BJ (cell line): ENCODE results near the gene OXTR. TPM values are rescaled to one million over a fixed set of nuclear protein-coding genes. Genes with fewer than 3 reads are reported as not detected.

ENCODE experiments used
- CTCF ChIA-PET: fragments of 350-600 bp; formaldehyde crosslinking; extraction: SDS; loops from one replicate; lab custom pipeline; 2021; ENCODE audit warnings: antibody characterized with exemption, inconsistent platforms; lab: Yijun Ruan, JAX
- POLR2A ChIA-PET: fragments of 300-600 bp; sonication (Branson Sonifier 250); formaldehyde crosslinking; extraction: SDS; loops from one replicate; lab custom pipeline; 2021; ENCODE audit warnings: antibody characterized with exemption; lab: Charles Lee
- DNase-seq: peaks from one replicate; pipeline ENCODE4 v3.0.0-alpha.2; 2011; ENCODE audit warnings: low read depth
- H3K27me3 ChIP-seq: 2 replicates; pipeline ENCODE4 v1.6.0; 2011; ENCODE audit warnings: low read length; ENCODE audit not compliant: control insufficient read depth, insufficient read depth
- H3K36me3 ChIP-seq: 2 replicates; pipeline ENCODE4 v1.5.1; 2011; ENCODE audit warnings: low read length; ENCODE audit not compliant: control insufficient read depth, insufficient read depth
- H3K4me3 ChIP-seq: 2 replicates; pipeline ENCODE4 v1.5.1; 2011; ENCODE audit warnings: low read depth, mild to moderate bottlenecking, control low read depth, low read length
- CTCF ChIP-seq: IDR thresholded peaks from 2 replicates; pipeline ENCODE4 v1.5.1; 2011; ENCODE audit warnings: low read depth, mild to moderate bottlenecking, control low read depth, inconsistent platforms, low read length, moderate library complexity; ENCODE audit not compliant: insufficient read depth
- polyA plus RNA-seq: library from polyadenylated mRNA; depleted of rRNA; stranded (reverse); fragments of >200 nt; gene quantifications from 2 replicates; pipeline ENCODE4 v1.2.3, GENCODE V29; 2011

OXTR gene
- polyA plus RNA-seq, 1 experiment: 195 TPM

GRCh38 chr3:8790529-8790928 lies 21.1 kb upstream of the OXTR start:
- H3K36me3 ChIP-seq: no peaks in the 10 kb centered on the region
- no peak for TF ChIP-seq CTCF
- DNase-seq: no peak
- POLR2A ChIA-PET: no interaction called here
- H3K4me3 ChIP-seq: no peak overlapping the region
- H3K27me3 ChIP-seq: no peaks in the 10 kb centered on the region
- CTCF ChIA-PET: interaction anchor here (0.6 to 0.9 kb wide), 2 partner anchors 21 to 221 kb away, joined by 3 read pairs; partner anchors contain the start of gene OXTR

- ChIA-PET CTCF (interaction anchor here (0.7 to 3.5 kb wide), 2 partner anchors 11 to 16 kb away, joined by 3 to 15 read pairs; partner anchors contain the start of gene OXTR), POLR2A (interaction anchor here (0.5 to 0.6 kb wide), 2 partner anchors 14 to 20 kb away, joined by 3 to 4 read pairs; no protein-coding TSS in a partner anchor)
- no peak for DNase-seq
- Histone ChIP-seq H3K36me3 (no peaks in the 10 kb centered on the region), H3K27me3 (no peaks in the 10 kb centered on the region), H3K4me3 (no peak overlapping the region)
- no peak for TF ChIP-seq CTCF
These were observed 15.4 kb upstream of the OXTR start for GRCh38 chr3:8784676-8785435.

- POLR2A ChIA-PET: no interaction called here
- CTCF ChIA-PET: interaction anchor here (1.1 kb wide), 1 partner anchor 11 kb away, joined by 3 read pairs; the partner anchor contains the start of gene OXTR
- H3K27me3 ChIP-seq: no peaks in the 10 kb centered on the region
- no peak for DNase-seq
- no peak for TF ChIP-seq CTCF
- no peak overlapping the region for H3K4me3 ChIP-seq
- H3K36me3 ChIP-seq: no peaks in the 10 kb centered on the region
These were observed 10.9 kb upstream of the OXTR start for GRCh38 chr3:8780279-8780678.

DNA sequence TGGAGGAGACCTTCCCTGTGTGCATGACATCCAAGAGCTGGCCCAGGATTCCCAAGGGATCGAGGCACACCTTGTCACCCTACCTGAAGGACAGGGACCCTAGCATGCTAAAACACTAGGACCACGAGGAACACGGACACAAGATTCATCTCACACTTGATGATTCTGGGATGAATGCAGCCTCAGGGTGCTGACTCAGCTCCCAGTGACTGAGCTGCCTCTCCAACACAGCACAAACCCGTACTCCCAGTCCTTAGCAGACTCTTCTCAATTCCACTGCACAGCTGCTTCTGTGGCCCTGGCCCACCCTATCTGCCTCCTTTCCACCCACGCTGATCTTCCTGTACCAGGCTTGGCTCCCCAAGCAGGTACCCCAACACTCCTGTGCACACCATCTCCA lies 9.1 kb upstream of the OXTR start:
- no peaks in the 10 kb centered on the region for H3K36me3 ChIP-seq
- POLR2A ChIA-PET: interaction anchor here (1.0 kb wide), 1 partner anchor 110 kb away, joined by 4 read pairs; no protein-coding TSS in a partner anchor
- no peaks in the 10 kb centered on the region for H3K27me3 ChIP-seq
- no peak for DNase-seq
- CTCF ChIA-PET: interaction anchor here (0.6 to 1.5 kb wide), 5 partner anchors 8 to 741 kb away, joined by 3 to 8 read pairs (median 3); partner anchors contain the start of gene OXTR
- H3K4me3 ChIP-seq: no peak overlapping the region
- TF ChIP-seq CTCF: no peak

- CTCF ChIA-PET: interaction anchor here (0.9 to 1.5 kb wide), 3 partner anchors 9 to 159 kb away, joined by 3 to 8 read pairs (median 4); partner anchors contain the start of gene OXTR
- no peak for TF ChIP-seq CTCF
- POLR2A ChIA-PET: interaction anchor here (1.0 kb wide), 1 partner anchor 111 kb away, joined by 4 read pairs; no protein-coding TSS in a partner anchor
- no peak for DNase-seq
- Histone ChIP-seq H3K4me3 (no peak overlapping the region), H3K36me3 (no peaks in the 10 kb centered on the region), H3K27me3 (no peaks in the 10 kb centered on the region)
These were observed 8.5 kb upstream of the OXTR start for GRCh38 chr3:8777978-8778267.
